ENCODE measurements around the gene PAX5.

Gene PAX5

GRCh38 chr9:37007295-37007694, 26.8 kb downstream of the PAX5 start:
- no peak for DNase-seq (ENCODE audit: low spot score in 2 of 2)
- Mint-ChIP-seq H3K36me3 (no peaks in the 10 kb centered on the region), H3K27ac (no peak overlapping the region), H3K4me1 (no peaks in the 10 kb centered on the region), H3K9me3 (no peaks in the 10 kb centered on the region), H3K4me3 (no peak overlapping the region)
- no peak for ATAC-seq

- H3K9me3 Mint-ChIP-seq = no peaks in the 10 kb centered on the region
- H3K4me3 Mint-ChIP-seq = no peak overlapping the region
- H3K27ac Mint-ChIP-seq = no peak overlapping the region
- no peaks in the 10 kb centered on the region for H3K36me3 Mint-ChIP-seq
- DNase-seq (ENCODE audit: low spot score in 2 of 2) = no peak
- no peaks in the 10 kb centered on the region for H3K4me1 Mint-ChIP-seq
- ATAC-seq = no peak
Observed at GRCh38 chr9:37005517-37006140, 28.4 kb downstream of the PAX5 start.

GRCh38 chr9:37004424-37004935, 29.6 kb downstream of the PAX5 start:
- no peak for DNase-seq (ENCODE audit: low spot score in 2 of 2)
- Mint-ChIP-seq H3K36me3 (no peaks in the 10 kb centered on the region), H3K9me3 (no peaks in the 10 kb centered on the region), H3K4me3 (no peak overlapping the region), H3K4me1 (no peaks in the 10 kb centered on the region), H3K27ac (no peak overlapping the region)
- ATAC-seq = no peak

GRCh38 chr9:37002413-37003217, 31.5 kb downstream of the PAX5 start:
- no peak for DNase-seq (ENCODE audit: low spot score in 2 of 2)
- peak overlapping the region; percentile 29 for H3K4me3 Mint-ChIP-seq
- no peaks in the 10 kb centered on the region for H3K4me1 Mint-ChIP-seq
- no peak overlapping the region for H3K27ac Mint-ChIP-seq
- no peaks in the 10 kb centered on the region for H3K9me3 Mint-ChIP-seq
- peak; percentile 12 for ATAC-seq
- H3K36me3 Mint-ChIP-seq = no peaks in the 10 kb centered on the region

- ATAC-seq = no peak
- Mint-ChIP-seq H3K27ac (no peak overlapping the region), H3K36me3 (no peaks in the 10 kb centered on the region), H3K4me1 (no peaks in the 10 kb centered on the region), H3K9me3 (no peaks in the 10 kb centered on the region), H3K4me3 (peak overlapping the region; percentile 29)
- no peak for DNase-seq (ENCODE audit: low spot score in 2 of 2)
Observed at GRCh38 chr9:37002036-37002412, 32.0 kb downstream of the PAX5 start.

GRCh38 chr9:37001459-37001858, 32.6 kb downstream of the PAX5 start:
- no peaks in the 10 kb centered on the region for H3K9me3 Mint-ChIP-seq
- ATAC-seq = no peak
- no peaks in the 10 kb centered on the region for H3K4me1 Mint-ChIP-seq
- DNase-seq (ENCODE audit: low spot score in 2 of 2) = no peak
- no peaks in the 10 kb centered on the region for H3K36me3 Mint-ChIP-seq
- no peak overlapping the region for H3K4me3 Mint-ChIP-seq
- H3K27ac Mint-ChIP-seq = no peak overlapping the region

- no peak overlapping the region for H3K4me3 Mint-ChIP-seq
- DNase-seq (ENCODE audit: low spot score in 2 of 2) (no peak), ATAC-seq (no peak)
- no peak overlapping the region for H3K27ac Mint-ChIP-seq
- H3K36me3 Mint-ChIP-seq = no peaks in the 10 kb centered on the region
- H3K9me3 Mint-ChIP-seq = no peaks in the 10 kb centered on the region
- H3K4me1 Mint-ChIP-seq = peaks cover 6% of the 10 kb centered on the region
Observed at GRCh38 chr9:36999728-37000333, 34.2 kb downstream of the PAX5 start.

- Mint-ChIP-seq H3K36me3 (no peaks in the 10 kb centered on the region), H3K4me3 (no peak overlapping the region), H3K27ac (no peak overlapping the region), H3K9me3 (no peaks in the 10 kb centered on the region), H3K4me1 (peaks cover 11% of the 10 kb centered on the region)
- no peak for DNase-seq (ENCODE audit: low spot score in 2 of 2)
- no peak for ATAC-seq
Observed at GRCh38 chr9:36997414-36997813, 36.7 kb downstream of the PAX5 start.

GRCh38 chr9:36996706-36997086, 37.4 kb downstream of the PAX5 start:
- Mint-ChIP-seq H3K27ac (no peak overlapping the region), H3K4me3 (no peak overlapping the region), H3K4me1 (peaks cover 11% of the 10 kb centered on the region), H3K36me3 (no peaks in the 10 kb centered on the region), H3K9me3 (peaks cover 2% of the 10 kb centered on the region)
- DNase-seq (ENCODE audit: low spot score in 2 of 2) (no peak), ATAC-seq (no peak)

GRCh38 chr9:36995927-36996705, 38.0 kb downstream of the PAX5 start:
- H3K36me3 Mint-ChIP-seq = no peaks in the 10 kb centered on the region
- no peak overlapping the region for H3K27ac Mint-ChIP-seq
- H3K4me3 Mint-ChIP-seq = peak overlapping the region; percentile 29
- ATAC-seq = peak; percentile 68
- peak; percentile 30 to 69 for DNase-seq (ENCODE audit: low spot score in 2 of 2)
- H3K9me3 Mint-ChIP-seq = peaks cover 7% of the 10 kb centered on the region
- H3K4me1 Mint-ChIP-seq = peaks cover 11% of the 10 kb centered on the region

- peaks cover 11% of the 10 kb centered on the region for H3K4me1 Mint-ChIP-seq
- H3K9me3 Mint-ChIP-seq = peaks cover 14% of the 10 kb centered on the region
- peak overlapping the region; percentile 71 for H3K27ac Mint-ChIP-seq
- DNase-seq (ENCODE audit: low spot score in 2 of 2) = no peak
- peak; percentile 18 for ATAC-seq
- no peak overlapping the region for H3K4me3 Mint-ChIP-seq
- H3K36me3 Mint-ChIP-seq = no peaks in the 10 kb centered on the region
Observed at GRCh38 chr9:36993933-36994764, 39.9 kb downstream of the PAX5 start.

GRCh38 chr9:36992501-36993316, 41.4 kb downstream of the PAX5 start:
- Mint-ChIP-seq H3K9me3 (peaks cover 14% of the 10 kb centered on the region), H3K27ac (no peak overlapping the region), H3K4me1 (peaks cover 12% of the 10 kb centered on the region), H3K36me3 (no peaks in the 10 kb centered on the region), H3K4me3 (no peak overlapping the region)
- ATAC-seq (no peak), DNase-seq (ENCODE audit: low spot score in 2 of 2) (no peak)

GRCh38 chr9:36991516-36992134, 42.4 kb downstream of the PAX5 start:
- ATAC-seq = no peak
- Mint-ChIP-seq H3K4me1 (peaks cover 23% of the 10 kb centered on the region), H3K27ac (no peak overlapping the region)

More at GRCh38 chr9:36991516-36992134, 42.4 kb downstream of the PAX5 start:
- DNase-seq (ENCODE audit: low spot score in 2 of 2) = peak; percentile 27 to 75
- H3K4me3 Mint-ChIP-seq = no peak overlapping the region
- H3K36me3 Mint-ChIP-seq = no peaks in the 10 kb centered on the region
- peaks cover 14% of the 10 kb centered on the region for H3K9me3 Mint-ChIP-seq

Data from stimulated activated effector memory CD8-positive, alpha-beta T cell treated with anti-CD3 and anti-CD28 coated beads, Interleukin-12 subunit alpha, Interleukin-12 subunit beta, amount 100 ng/mL, for 72 hours (primary cell).